K562 (cell line): ENCODE results near the gene SSR2. TPM values are rescaled to one million over a fixed set of nuclear protein-coding genes. Genes with fewer than 3 reads are reported as not detected.
A peak's percentile ranks its signal among the peaks of the same experiment; 100 is the strongest.

ENCODE experiments used
- ATF1 ChIP-seq, 2 experiments: fragments of 450-650 bp in 1 of 2; IDR thresholded peaks; 2 replicates each; pipeline ENCODE4 v1.6.1; 2016; ENCODE audit warnings: missing compliant biosample characterization in 1 of 2, missing genetic modification characterization in 1 of 2
- CBFB ChIP-seq: sonication (generic); formaldehyde crosslinking; IDR thresholded peaks from 2 replicates; pipeline ENCODE4 v1.4.0; 2020; ENCODE audit warnings: mild to moderate bottlenecking, missing genetic modification reagents
- CGGBP1 ChIP-seq: fragments of 250-450 bp; sonication (Bioruptor Pico); IDR thresholded peaks from 2 replicates; pipeline ENCODE4 v1.9.0; 2021; ENCODE audit warnings: mild to moderate bottlenecking
- CHAMP1 ChIP-seq: fragments of 450-650 bp; IDR thresholded peaks from 2 replicates; pipeline ENCODE4 v1.6.1; 2016; ENCODE audit warnings: mild to moderate bottlenecking
- GMEB1 ChIP-seq: fragments of 250-450 bp; sonication (Bioruptor Pico); IDR thresholded peaks from 2 replicates; pipeline ENCODE4 v1.4.0; 2020; ENCODE audit warnings: mild to moderate bottlenecking
- MAZ ChIP-seq, 2 experiments: fragments of 450-650 bp in 1 of 2; sonication (generic) in 1 of 2; formaldehyde crosslinking; IDR thresholded peaks in 1 of 2; conservative IDR thresholded peaks in 1 of 2; 2 replicates each; pipeline versions ENCODE4 v1.4.0 to v1.5.0; 2020; ENCODE audit warnings: mild to moderate bottlenecking in 1 of 2, missing genetic modification reagents in 1 of 2
- NKRF ChIP-seq: fragments of 450-650 bp; IDR thresholded peaks from 2 replicates; pipeline ENCODE4 v1.6.1; 2016; ENCODE audit warnings: borderline replicate concordance
- PCBP1 ChIP-seq: fragments of 200-400 bp; formaldehyde crosslinking; IDR thresholded peaks from 2 replicates; pipeline ENCODE4 v1.6.1; 2018; ENCODE audit warnings: mild to moderate bottlenecking, low read depth, low read length; ENCODE audit not compliant: poor library complexity, severe bottlenecking
- SMARCB1 ChIP-seq: IDR thresholded peaks from 2 replicates; pipeline ENCODE4 v1.6.1; 2011; ENCODE audit warnings: improper control_type of control experiment, low read depth; ENCODE audit not compliant: insufficient read length
- ZNF12 ChIP-seq: sonication (generic); formaldehyde crosslinking; IDR thresholded peaks from 2 replicates; pipeline ENCODE4 v1.4.0; 2020; ENCODE audit warnings: mild to moderate bottlenecking, missing genetic modification reagents
- ZNF407 ChIP-seq: fragments of 450-650 bp; IDR thresholded peaks from 2 replicates; pipeline ENCODE4 v1.6.1; 2016; ENCODE audit warnings: low read depth
- polyA plus RNA-seq, 8 experiments: library from polyadenylated mRNA; depleted of rRNA in 4 of 8; stranded (reverse) in 5 of 8; unstranded in 3 of 8; fragments of >200 nt; fragmentation: Nextera tagmentation in 2 of 8; fragmentation: Illumina TruSeq in 1 of 8; extraction: Ambion mirVana in 2 of 8; extraction: Trizol in 1 of 8; gene quantifications; 2 replicates each; pipeline versions ENCODE4 v1.2.1 to v1.2.3, GENCODE V29; 2011 to 2014; ENCODE audit warnings: inconsistent platforms in 1 of 8, missing spikeins in 1 of 8
- total RNA-seq, 7 experiments: library from RNA; depleted of rRNA in 6 of 7; stranded (reverse); fragments of >200 nt in 6 of 7; fragmentation: Illumina TruSeq in 2 of 7; extraction: Trizol in 2 of 7; gene quantifications; 2 replicates each; pipeline versions ENCODE4 v1.2.1 to v1.2.3, GENCODE V29; 2011 to 2021; ENCODE audit warnings: low replicate concordance in 1 of 7

SSR2 gene
- total and polyA plus RNA-seq, 9 of the 15 experiments (the other 6 are each of a cell fraction or from before 2014, with no cell fraction given) = 161 to 411 (median 240) TPM

- peak; percentile 95 for TF ChIP-seq PCBP1
- TF ChIP-seq NKRF = peak; percentile 74
- no peak for TF ChIP-seq ATF1 (CRISPR knock-in tag; IDR thresholded peaks at IDR 0.05)
- TF ChIP-seq ATF1 (tag; IDR thresholded peaks at IDR 0.05) = peak; percentile 73
- TF ChIP-seq SMARCB1 = no peak
- TF ChIP-seq CBFB = no peak; the same call in 1 of the 2 replicates
- peak; percentile 93 to 95 for TF ChIP-seq MAZ (CRISPR knock-in tag; conservative IDR thresholded peaks at IDR 0.05 in 1 of 2, IDR thresholded peaks at IDR 0.05 in 1 of 2)
- TF ChIP-seq GMEB1 (CRISPR knock-in tag) = peak; percentile 49; the same call in 1 of the 2 replicates
- TF ChIP-seq ZNF407 = peak; percentile 95
- peak; percentile 59; the same call in 1 of the 2 replicates for TF ChIP-seq CGGBP1
- TF ChIP-seq CHAMP1 = no peak
- TF ChIP-seq ZNF12 (CRISPR knock-in tag) = peak; percentile 64; the same call in 1 of the 2 replicates
Measured at GRCh38 chr1:156054500-156055280, 33.9 kb upstream of the SSR2 start, which contains the start of gene LAMTOR2 (continued).
